HG03558 (cell line): ENCODE measurements around the gene STK32B.

ENCODE experiments used
- ATAC-seq: cut with Tn5 transposase; IDR thresholded peaks from one replicate; pipeline ENCODE4 v1.9.1; 2021; ENCODE audit warnings: moderate number of reproducible peaks; ENCODE audit not compliant: unreplicated experiment; ENCODE audit errors: extremely low read depth

Gene STK32B

GRCh38 chr4:5120067-5120466, 68.8 kb downstream of the STK32B start:
- ATAC-seq, result no peak

- ATAC-seq, result no peak
Observed at GRCh38 chr4:5120468-5120867, 69.2 kb downstream of the STK32B start.

GRCh38 chr4:5122114-5122513, 70.8 kb downstream of the STK32B start:
- ATAC-seq, result no peak

GRCh38 chr4:5124876-5125275, 73.6 kb downstream of the STK32B start:
- no peak for ATAC-seq

- no peak for ATAC-seq
Observed at GRCh38 chr4:5125321-5125720, 74.0 kb downstream of the STK32B start.

GRCh38 chr4:5126231-5126630, 75.0 kb downstream of the STK32B start:
- no peak for ATAC-seq

GRCh38 chr4:5126857-5127256, 75.6 kb downstream of the STK32B start:
- ATAC-seq, result no peak

- no peak for ATAC-seq
Observed at GRCh38 chr4:5127556-5127955, 76.3 kb downstream of the STK32B start.

GRCh38 chr4:5128569-5128968, 77.3 kb downstream of the STK32B start:
- no peak for ATAC-seq

GRCh38 chr4:5133201-5133600, 81.9 kb downstream of the STK32B start:
- no peak for ATAC-seq

GRCh38 chr4:5133933-5134594, 82.8 kb downstream of the STK32B start:
- no peak for ATAC-seq

- ATAC-seq, result no peak
Observed at GRCh38 chr4:5134620-5135019, 83.3 kb downstream of the STK32B start.

- no peak for ATAC-seq
Observed at GRCh38 chr4:5137226-5137625, 85.9 kb downstream of the STK32B start.

GRCh38 chr4:5137927-5138326, 86.6 kb downstream of the STK32B start:
- ATAC-seq, result no peak

- ATAC-seq, result no peak
Observed at GRCh38 chr4:5138389-5138788, 87.1 kb downstream of the STK32B start.

- ATAC-seq, result no peak
Observed at GRCh38 chr4:5139141-5139540, 87.9 kb downstream of the STK32B start.

- no peak for ATAC-seq
Observed at GRCh38 chr4:5141802-5142201, 90.5 kb downstream of the STK32B start.

GRCh38 chr4:5142726-5143125, 91.4 kb downstream of the STK32B start:
- no peak for ATAC-seq

GRCh38 chr4:5143306-5143861, 92.1 kb downstream of the STK32B start:
- ATAC-seq, result no peak

GRCh38 chr4:5143940-5144339, 92.7 kb downstream of the STK32B start:
- no peak for ATAC-seq

- ATAC-seq, result no peak
Observed at GRCh38 chr4:5144384-5144783, 93.1 kb downstream of the STK32B start.

- no peak for ATAC-seq
Observed at GRCh38 chr4:5146248-5146647, 95.0 kb downstream of the STK32B start.
